T-helper 2 cell treated with Interferon-gamma antibody and Interleukin-4, amounts not matched to agents 5 μg/mL and 100 μg/mL, for 36 hours (primary cell): ENCODE results near the gene LONP1.

Experiments
- DNase-seq: peaks from one replicate; pipeline ENCODE4 v3.0.0; 2021; ENCODE audit warnings: low spot score
- H3K27ac Mint-ChIP-seq: one replicate; pipeline ENCODE4 v1.8.0; 2021; ENCODE audit warnings: mild to moderate bottlenecking, mixed read lengths
- H3K27me3 Mint-ChIP-seq: one replicate; pipeline ENCODE4 v1.8.0; 2021; ENCODE audit warnings: low read depth, mixed read lengths
- H3K36me3 Mint-ChIP-seq: one replicate; pipeline ENCODE4 v1.8.0; 2021; ENCODE audit warnings: low read depth, mixed read lengths
- H3K4me1 Mint-ChIP-seq: one replicate; pipeline ENCODE4 v1.8.0; 2021; ENCODE audit warnings: low read depth, mixed read lengths
- H3K4me3 Mint-ChIP-seq: one replicate; pipeline ENCODE4 v1.8.0; 2022; ENCODE audit warnings: mild to moderate bottlenecking, moderate library complexity, mixed read lengths
- H3K9me3 Mint-ChIP-seq: one replicate; pipeline ENCODE4 v1.8.0; 2021; ENCODE audit warnings: mixed read lengths

Gene LONP1

GRCh38 chr19:5673752-5674151 lies 46.2 kb downstream of the LONP1 start:
- H3K4me3 Mint-ChIP-seq = no peak overlapping the region
- DNase-seq = no peak
- peaks cover 8% of the 10 kb centered on the region for H3K36me3 Mint-ChIP-seq
- no peaks in the 10 kb centered on the region for H3K27me3 Mint-ChIP-seq
- no peaks in the 10 kb centered on the region for H3K9me3 Mint-ChIP-seq
- H3K4me1 Mint-ChIP-seq = no peaks in the 10 kb centered on the region
- no peak overlapping the region for H3K27ac Mint-ChIP-seq

- Mint-ChIP-seq H3K9me3 (no peaks in the 10 kb centered on the region), H3K27ac (no peak overlapping the region), H3K4me3 (no peak overlapping the region), H3K4me1 (no peaks in the 10 kb centered on the region), H3K36me3 (peaks cover 9% of the 10 kb centered on the region), H3K27me3 (no peaks in the 10 kb centered on the region)
- no peak for DNase-seq
Observed at GRCh38 chr19:5672708-5673459, 47.1 kb downstream of the LONP1 start.

GRCh38 chr19:5671600-5671999 lies 48.3 kb downstream of the LONP1 start:
- no peaks in the 10 kb centered on the region for H3K4me1 Mint-ChIP-seq
- H3K27me3 Mint-ChIP-seq = no peaks in the 10 kb centered on the region
- no peak for DNase-seq
- H3K36me3 Mint-ChIP-seq = peaks cover 19% of the 10 kb centered on the region
- no peak overlapping the region for H3K4me3 Mint-ChIP-seq
- H3K9me3 Mint-ChIP-seq = no peaks in the 10 kb centered on the region
- no peak overlapping the region for H3K27ac Mint-ChIP-seq

- DNase-seq = no peak
- Mint-ChIP-seq H3K36me3 (peaks cover 37% of the 10 kb centered on the region), H3K27me3 (no peaks in the 10 kb centered on the region), H3K4me3 (no peak overlapping the region), H3K27ac (no peak overlapping the region), H3K9me3 (no peaks in the 10 kb centered on the region), H3K4me1 (no peaks in the 10 kb centered on the region)
Observed at GRCh38 chr19:5669212-5669611, 50.7 kb downstream of the LONP1 start.

GRCh38 chr19:5667751-5668271 lies 52.1 kb downstream of the LONP1 start:
- H3K36me3 Mint-ChIP-seq = peaks cover 39% of the 10 kb centered on the region
- H3K27ac Mint-ChIP-seq = no peak overlapping the region
- H3K4me3 Mint-ChIP-seq = no peak overlapping the region
- DNase-seq = no peak
- no peaks in the 10 kb centered on the region for H3K4me1 Mint-ChIP-seq
- H3K9me3 Mint-ChIP-seq = no peaks in the 10 kb centered on the region
- no peaks in the 10 kb centered on the region for H3K27me3 Mint-ChIP-seq

GRCh38 chr19:5666921-5667610 lies 52.9 kb downstream of the LONP1 start:
- no peak overlapping the region for H3K27ac Mint-ChIP-seq
- DNase-seq = no peak
- no peak overlapping the region for H3K4me3 Mint-ChIP-seq
- H3K4me1 Mint-ChIP-seq = no peaks in the 10 kb centered on the region
- H3K9me3 Mint-ChIP-seq = no peaks in the 10 kb centered on the region
- peaks cover 39% of the 10 kb centered on the region for H3K36me3 Mint-ChIP-seq
- H3K27me3 Mint-ChIP-seq = no peaks in the 10 kb centered on the region

GRCh38 chr19:5665781-5666513 lies 54.0 kb downstream of the LONP1 start:
- Mint-ChIP-seq H3K4me3 (no peak overlapping the region), H3K4me1 (no peaks in the 10 kb centered on the region), H3K27ac (no peak overlapping the region), H3K9me3 (no peaks in the 10 kb centered on the region), H3K27me3 (no peaks in the 10 kb centered on the region), H3K36me3 (peaks cover 41% of the 10 kb centered on the region)
- no peak for DNase-seq

GRCh38 chr19:5664515-5664914 lies 55.4 kb downstream of the LONP1 start:
- H3K27me3 Mint-ChIP-seq = no peaks in the 10 kb centered on the region
- H3K4me1 Mint-ChIP-seq = no peaks in the 10 kb centered on the region
- DNase-seq = no peak
- H3K27ac Mint-ChIP-seq = no peak overlapping the region
- H3K9me3 Mint-ChIP-seq = no peaks in the 10 kb centered on the region
- H3K36me3 Mint-ChIP-seq = peaks cover 46% of the 10 kb centered on the region
- no peak overlapping the region for H3K4me3 Mint-ChIP-seq

- H3K9me3 Mint-ChIP-seq = no peaks in the 10 kb centered on the region
- H3K27ac Mint-ChIP-seq = no peak overlapping the region
- H3K36me3 Mint-ChIP-seq = peaks cover 46% of the 10 kb centered on the region
- no peak for DNase-seq
- H3K27me3 Mint-ChIP-seq = no peaks in the 10 kb centered on the region
- H3K4me1 Mint-ChIP-seq = no peaks in the 10 kb centered on the region
- no peak overlapping the region for H3K4me3 Mint-ChIP-seq
Observed at GRCh38 chr19:5663904-5664303, 56.0 kb downstream of the LONP1 start.

- peaks cover 45% of the 10 kb centered on the region for H3K36me3 Mint-ChIP-seq
- no peaks in the 10 kb centered on the region for H3K9me3 Mint-ChIP-seq
- H3K4me1 Mint-ChIP-seq = no peaks in the 10 kb centered on the region
- DNase-seq = no peak
- no peaks in the 10 kb centered on the region for H3K27me3 Mint-ChIP-seq
- no peak overlapping the region for H3K27ac Mint-ChIP-seq
- H3K4me3 Mint-ChIP-seq = no peak overlapping the region
Observed at GRCh38 chr19:5661483-5661882, 58.5 kb downstream of the LONP1 start.

- H3K4me1 Mint-ChIP-seq = no peaks in the 10 kb centered on the region
- DNase-seq = no peak
- no peak overlapping the region for H3K27ac Mint-ChIP-seq
- peaks cover 60% of the 10 kb centered on the region for H3K36me3 Mint-ChIP-seq
- H3K27me3 Mint-ChIP-seq = no peaks in the 10 kb centered on the region
- no peak overlapping the region for H3K4me3 Mint-ChIP-seq
- H3K9me3 Mint-ChIP-seq = no peaks in the 10 kb centered on the region
Observed at GRCh38 chr19:5655412-5655811, 64.5 kb downstream of the LONP1 start.

- Mint-ChIP-seq H3K36me3 (peaks cover 63% of the 10 kb centered on the region), H3K27ac (no peak overlapping the region), H3K4me3 (no peak overlapping the region), H3K9me3 (no peaks in the 10 kb centered on the region), H3K4me1 (no peaks in the 10 kb centered on the region), H3K27me3 (no peaks in the 10 kb centered on the region)
- DNase-seq = no peak
Observed at GRCh38 chr19:5654931-5655330, 65.0 kb downstream of the LONP1 start.

- no peaks in the 10 kb centered on the region for H3K4me1 Mint-ChIP-seq
- no peak overlapping the region for H3K27ac Mint-ChIP-seq
- peaks cover 68% of the 10 kb centered on the region for H3K36me3 Mint-ChIP-seq
- no peaks in the 10 kb centered on the region for H3K9me3 Mint-ChIP-seq
- no peak for DNase-seq
- no peaks in the 10 kb centered on the region for H3K27me3 Mint-ChIP-seq
- no peak overlapping the region for H3K4me3 Mint-ChIP-seq
Observed at GRCh38 chr19:5652261-5652660, 67.7 kb downstream of the LONP1 start.

GRCh38 chr19:5651361-5651760 lies 68.6 kb downstream of the LONP1 start:
- H3K27ac Mint-ChIP-seq = no peak overlapping the region
- H3K4me1 Mint-ChIP-seq = no peaks in the 10 kb centered on the region
- H3K9me3 Mint-ChIP-seq = no peaks in the 10 kb centered on the region
- no peak overlapping the region for H3K4me3 Mint-ChIP-seq
- no peaks in the 10 kb centered on the region for H3K27me3 Mint-ChIP-seq
- no peak for DNase-seq
- peaks cover 73% of the 10 kb centered on the region for H3K36me3 Mint-ChIP-seq
